ENCODE data around the gene ST6GALNAC5.
A peak's percentile ranks its signal among the peaks of the same experiment; 100 is the strongest.
"Not testable (repeated sequence)": the region's sequence is repeated elsewhere in the genome, so short reads cannot be mapped to it uniquely, and the experiment has no call there.

ST6GALNAC5 gene

DNA sequence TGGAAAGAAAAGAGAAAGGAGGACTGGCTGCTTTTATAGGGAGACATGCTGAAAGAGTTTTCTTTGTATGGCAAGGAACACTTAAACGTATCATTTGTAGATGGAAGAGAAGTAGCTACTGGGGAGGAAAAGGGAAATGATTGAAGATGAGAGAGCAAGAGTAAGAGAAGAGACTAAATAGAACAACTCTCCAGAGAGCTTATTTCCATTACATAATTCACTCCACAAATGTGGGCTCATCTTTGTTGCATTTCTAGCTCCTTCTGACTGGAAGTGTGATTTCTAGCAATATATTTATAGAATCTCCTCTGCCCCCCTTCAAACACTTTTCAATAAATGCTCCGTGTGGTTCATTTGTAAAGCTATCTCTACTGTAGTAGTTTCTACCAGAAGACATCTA lies 71.0 kb downstream of the ST6GALNAC5 start:
- DNase-seq (ENCODE audit: low read depth in 2 of 2) = no peak

DNA sequence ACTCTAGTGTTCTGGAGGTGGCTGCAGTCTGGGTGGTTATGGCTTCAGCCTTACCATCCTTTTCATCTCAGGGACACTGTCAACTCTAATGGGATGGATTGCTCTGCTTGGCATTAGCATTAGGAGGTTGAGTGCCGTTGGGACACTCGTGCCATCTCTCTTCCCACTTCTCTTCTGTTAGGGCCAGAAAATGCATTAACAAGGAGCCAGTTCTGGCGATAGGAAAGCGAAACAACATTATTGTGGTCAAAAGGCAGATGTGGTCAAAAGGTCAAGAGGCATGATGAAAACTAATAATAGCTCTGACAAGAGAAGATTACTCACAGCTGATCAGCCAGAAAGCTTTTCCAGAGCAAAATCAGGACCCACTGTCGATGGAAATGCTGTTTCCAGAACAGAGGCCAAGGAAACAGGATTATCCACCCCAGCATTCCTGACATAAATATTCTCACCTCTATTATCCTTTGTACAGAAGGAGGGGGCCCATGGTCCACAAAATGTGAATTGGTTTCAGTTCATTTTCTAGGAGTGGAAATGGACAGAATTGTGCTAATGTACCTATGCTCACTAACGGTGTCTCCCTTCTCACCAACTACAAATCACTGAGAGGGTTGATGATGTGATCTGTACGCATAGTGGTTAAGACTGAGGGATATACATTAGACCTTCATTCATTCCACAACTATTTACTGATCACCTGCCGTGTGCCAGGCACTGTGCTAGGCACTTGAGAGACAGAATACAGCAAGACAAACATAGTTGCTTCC lies 72.0 kb downstream of the ST6GALNAC5 start:
- peak in 1 of 2 experiments; percentile 26 for DNase-seq (ENCODE audit: low read depth in 2 of 2)

DNA sequence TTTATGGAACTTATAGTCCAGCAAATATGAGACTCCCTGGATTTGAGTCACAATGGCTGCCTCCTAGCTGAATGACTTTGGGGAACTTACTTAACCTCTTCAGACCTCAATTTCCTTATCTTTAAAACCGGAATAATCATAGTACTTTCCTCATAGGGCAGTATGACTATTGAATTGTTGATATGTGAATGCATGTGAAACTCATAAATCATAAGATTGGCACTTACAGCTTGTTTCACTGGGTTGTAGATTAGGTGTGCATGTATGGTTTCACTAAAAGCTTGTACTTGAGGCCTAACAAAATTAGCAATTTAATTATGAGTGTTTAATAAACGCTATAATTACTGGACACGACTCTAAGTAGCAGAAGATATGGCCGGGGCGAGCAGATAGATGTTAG lies 72.5 kb downstream of the ST6GALNAC5 start:
- no peak for DNase-seq (ENCODE audit: low read depth in 2 of 2)

DNA sequence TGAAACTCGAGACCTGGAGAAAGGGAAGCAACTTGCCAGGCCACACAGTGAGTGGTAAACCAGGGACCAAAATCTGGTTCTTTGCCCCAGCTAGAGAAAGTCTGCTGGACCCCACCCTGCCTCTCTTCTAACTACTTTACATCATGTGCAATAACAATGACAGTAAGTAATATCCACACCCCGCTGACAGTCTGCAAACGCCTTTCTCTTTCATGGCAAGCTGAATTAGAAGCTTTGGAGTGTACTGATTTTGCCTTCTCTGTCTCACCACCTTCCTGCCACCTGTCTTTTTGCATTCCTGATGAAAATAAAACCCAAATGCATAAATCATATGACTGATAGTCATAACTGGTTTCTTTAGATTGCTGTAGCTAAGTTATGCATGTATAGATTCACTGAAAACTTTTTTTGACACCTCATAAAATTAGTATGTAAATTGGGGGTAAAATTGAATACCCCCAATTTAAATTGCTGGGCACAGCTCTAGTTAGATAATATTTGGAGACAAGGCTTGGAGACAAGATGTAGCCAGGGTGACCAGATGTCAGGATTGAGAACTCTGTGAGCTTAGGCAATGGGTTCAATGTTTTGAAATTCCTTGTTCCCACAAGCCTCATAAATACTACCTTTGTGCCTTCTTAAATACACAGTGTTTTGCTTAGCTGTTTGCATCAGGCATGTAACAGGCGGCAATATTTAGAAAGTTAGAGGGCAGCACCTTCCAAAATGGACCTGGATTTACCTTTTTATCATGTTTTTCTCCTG lies 73.5 kb downstream of the ST6GALNAC5 start:
- DNase-seq (ENCODE audit: low read depth in 2 of 2) = no peak

DNA sequence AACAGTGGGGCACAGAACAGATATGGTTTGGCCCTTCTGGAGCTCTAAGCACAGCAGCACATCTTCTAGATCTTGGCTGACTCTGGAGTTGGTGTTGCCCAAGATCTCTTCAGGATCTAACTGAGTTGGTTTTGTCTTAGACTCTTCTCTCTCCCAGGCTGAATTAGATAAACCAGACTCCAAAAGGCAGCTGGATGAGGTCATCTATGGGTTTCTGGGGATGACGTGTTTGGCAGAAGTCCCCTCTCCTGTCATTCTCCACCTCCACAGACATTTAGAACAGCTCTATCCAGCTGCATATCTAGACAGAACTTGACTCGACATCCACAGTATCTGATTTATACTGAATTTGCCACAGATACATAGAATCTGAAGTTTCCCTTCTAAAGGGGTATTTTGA lies 75.3 kb downstream of the ST6GALNAC5 start:
- no peak for DNase-seq (ENCODE audit: low read depth in 2 of 2)

DNA sequence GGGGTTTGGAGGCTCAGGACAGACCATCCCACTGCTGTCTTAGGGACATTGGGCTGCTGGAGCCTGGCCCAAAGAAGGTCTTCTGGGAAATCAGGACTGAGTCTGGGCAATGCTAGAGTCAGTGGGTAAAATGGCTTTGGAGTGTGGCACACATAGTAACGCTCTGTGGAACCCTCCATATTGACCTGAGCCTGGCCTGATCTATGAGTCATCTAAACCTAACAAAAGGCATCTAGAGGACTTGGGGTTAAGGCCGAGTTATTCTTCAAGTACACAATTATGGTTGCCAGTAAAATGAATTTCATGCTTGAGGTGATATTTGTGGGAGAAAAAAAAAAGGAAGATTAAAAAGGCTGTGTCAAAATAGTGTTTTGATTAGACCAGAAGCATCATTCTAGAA lies 77.7 kb downstream of the ST6GALNAC5 start:
- DNase-seq (ENCODE audit: low read depth in 2 of 2) = no peak

DNA sequence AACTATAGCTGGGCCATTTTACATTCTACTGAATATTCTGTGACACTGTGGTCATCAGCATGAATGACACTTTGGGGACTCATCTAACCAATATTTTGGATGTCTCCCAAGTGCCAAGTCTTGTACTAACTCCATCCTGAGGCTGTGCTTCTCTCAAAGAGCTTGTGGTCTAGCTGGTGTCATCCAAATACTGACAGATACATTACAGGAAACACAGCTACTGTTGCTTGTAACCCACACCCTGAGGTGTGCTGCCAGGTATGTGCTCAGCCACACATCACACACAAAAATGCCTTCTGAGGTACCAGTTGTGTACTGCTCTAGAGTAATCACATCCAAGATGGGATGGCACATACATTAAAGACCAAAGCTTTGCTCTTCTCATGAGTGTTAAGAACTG lies 81.6 kb downstream of the ST6GALNAC5 start:
- no peak for DNase-seq (ENCODE audit: low read depth in 2 of 2)

DNA sequence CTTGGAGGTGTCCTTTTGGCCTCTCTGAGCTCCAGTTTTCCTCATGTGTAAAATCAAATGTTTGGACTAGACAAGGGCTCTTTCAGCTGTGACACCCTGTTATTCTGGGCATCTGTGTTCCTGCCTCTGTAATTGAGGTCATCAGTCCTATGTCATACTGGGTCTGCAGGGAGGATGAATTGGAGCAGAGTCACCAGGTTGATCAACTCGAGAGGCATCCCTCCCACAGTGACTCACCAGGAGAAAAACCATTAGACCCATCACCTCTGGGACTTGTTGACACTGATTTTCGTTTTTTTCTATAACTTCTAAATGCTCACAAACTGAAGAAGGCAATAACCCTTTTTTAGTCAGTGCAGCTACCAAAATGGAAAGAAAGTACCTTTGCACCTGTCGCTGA lies 82.2 kb downstream of the ST6GALNAC5 start:
- DNase-seq (ENCODE audit: low read depth in 2 of 2) = no peak

DNA sequence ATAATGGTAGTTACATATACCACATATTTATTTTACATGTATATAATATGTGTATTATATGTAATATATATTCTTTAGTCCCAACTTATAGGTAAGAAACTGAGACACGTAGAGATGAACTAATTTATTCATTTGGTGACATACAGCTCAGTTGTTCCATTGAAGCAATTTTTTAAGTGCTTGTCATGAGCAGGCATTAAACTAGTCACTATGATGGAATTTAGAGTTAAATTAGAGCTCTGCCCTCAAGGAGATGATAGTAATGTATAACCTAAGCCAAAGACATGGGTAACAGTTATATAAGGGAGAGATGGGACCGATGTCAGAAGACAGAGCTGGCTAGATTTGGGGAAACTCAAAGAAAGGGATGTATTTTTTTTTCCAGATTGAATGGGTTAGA lies 83.0 kb downstream of the ST6GALNAC5 start:
- DNase-seq (ENCODE audit: low read depth in 2 of 2) = no peak

DNA sequence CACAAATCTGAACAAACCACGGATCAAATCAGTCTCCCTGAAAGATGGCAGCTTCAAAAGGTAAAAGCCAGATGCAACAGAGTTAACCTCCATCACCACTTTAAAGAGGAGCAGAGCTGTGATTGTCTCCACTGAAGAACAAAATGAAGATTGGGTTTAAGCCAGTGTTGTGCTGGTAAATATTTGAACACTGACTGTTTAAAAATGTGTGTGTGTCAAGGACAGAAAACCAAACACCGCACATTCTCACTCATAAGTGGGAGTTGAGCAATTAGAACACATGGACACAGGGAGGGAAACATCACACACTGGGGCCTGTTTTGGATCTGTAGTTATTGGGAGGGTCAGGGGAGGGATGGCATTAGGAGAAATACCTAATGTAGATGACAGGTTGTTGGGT lies 83.9 kb downstream of the ST6GALNAC5 start:
- no peak for DNase-seq (ENCODE audit: low read depth in 2 of 2)

DNA sequence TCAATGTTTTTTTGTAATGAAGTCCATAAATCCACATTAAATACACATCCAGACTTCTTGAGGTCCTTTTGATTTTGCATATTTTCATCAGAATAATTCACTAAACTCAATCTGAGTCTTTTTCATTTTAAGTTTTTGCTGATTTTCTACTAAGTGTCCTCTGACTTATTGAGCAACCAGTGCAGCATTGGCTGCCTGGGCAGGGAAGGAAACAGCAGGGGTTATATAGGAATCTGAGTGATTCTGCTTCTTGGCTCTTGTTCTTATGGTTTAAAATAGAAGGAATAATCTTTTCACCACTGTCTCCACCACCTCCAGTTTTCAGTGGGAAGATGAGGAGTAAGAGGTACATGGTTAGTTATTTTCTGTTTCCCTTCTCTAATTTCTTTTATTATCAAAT lies 88.4 kb downstream of the ST6GALNAC5 start:
- DNase-seq (ENCODE audit: low read depth in 2 of 2) = no peak

DNA sequence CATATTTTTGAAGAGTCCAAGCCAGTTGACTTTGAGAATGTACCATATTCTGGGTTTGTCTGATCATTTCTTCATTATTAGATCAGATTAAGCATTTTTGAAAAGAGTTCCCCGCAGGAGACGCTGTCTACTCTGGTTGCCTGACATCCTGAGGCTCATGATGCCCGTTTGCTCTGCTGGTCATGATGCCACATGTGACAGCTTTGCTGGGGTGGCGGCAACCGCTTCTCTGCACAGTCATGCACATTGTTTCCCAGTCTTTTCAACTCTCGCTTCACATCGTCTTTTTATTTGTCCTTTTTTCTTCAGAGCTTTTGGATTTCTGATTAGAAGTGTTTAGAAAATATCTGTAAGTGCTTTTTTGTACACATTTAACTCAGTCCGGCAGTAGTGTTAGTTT lies 90.7 kb downstream of the ST6GALNAC5 start:
- no peak for DNase-seq (ENCODE audit: low read depth in 2 of 2)

DNA sequence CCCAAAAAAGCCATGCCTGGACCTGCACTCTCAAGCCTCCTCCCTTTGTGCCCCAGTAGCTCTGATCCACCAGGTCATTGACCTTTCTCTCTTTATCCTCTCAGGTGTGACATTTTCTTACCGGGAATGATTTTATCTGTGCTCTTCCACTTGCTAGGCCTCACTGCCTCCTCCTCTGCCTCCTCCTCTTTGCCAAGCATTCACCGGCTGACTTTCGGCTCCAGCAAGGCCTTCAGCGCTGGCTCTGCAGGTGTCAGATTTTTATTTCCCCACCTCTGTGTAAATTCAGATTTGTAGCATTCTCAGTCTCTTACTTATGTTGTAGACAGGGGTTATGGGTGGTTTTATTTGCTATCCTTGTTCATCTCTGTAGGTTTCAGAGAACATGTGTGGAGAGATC lies 91.5 kb downstream of the ST6GALNAC5 start:
- no peak for DNase-seq (ENCODE audit: low read depth in 2 of 2)

DNA sequence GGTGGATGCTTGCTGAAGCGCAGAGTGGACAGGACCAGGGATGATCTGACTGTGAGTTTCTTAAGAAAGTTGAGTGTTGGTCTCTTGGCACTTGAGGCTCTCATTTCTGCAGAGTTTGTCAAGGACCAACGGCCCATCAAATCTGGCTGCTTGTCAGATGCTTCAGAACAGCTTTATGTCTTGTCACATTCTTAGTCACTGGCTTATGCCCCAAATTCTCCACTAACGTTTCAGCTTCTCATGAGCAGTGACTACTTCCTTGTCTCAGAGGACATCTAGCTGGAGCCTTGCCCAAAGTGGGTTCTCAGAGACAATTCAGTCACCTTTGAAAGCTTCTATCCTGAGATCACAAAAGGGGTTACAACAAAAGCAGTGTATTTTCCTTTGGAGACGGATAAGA lies 92.3 kb downstream of the ST6GALNAC5 start:
- no peak for DNase-seq (ENCODE audit: low read depth in 2 of 2)

DNA sequence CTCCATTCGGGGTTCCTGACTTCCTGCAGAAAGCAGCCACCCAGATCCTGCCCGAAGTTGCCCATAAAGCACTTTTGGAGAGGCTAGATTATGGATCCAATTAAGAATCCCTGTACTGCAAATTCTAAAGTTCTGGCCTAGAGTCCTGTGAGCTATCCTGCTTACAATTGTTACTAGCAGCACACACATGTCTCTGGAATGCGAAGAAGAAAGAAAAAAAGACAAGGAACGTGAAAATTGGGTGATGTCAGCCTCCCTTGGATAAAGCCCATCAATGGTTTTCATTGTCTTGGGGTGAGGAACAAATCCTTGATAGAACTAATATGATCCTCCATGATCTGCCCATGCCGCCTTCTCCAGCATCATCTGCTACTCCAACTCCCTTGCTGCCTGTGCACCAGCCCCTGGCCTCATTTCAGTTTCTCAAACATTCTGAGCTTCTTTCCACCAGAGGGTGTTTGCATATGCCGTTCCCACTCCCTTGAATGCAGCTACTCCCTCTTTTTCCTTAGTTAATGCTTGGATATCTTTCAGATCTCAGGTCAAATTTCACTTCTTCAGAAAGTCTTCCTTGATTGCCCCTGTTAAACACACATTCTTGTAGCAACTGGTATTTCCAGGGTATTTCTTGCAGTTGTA lies 94.0 kb downstream of the ST6GALNAC5 start:
- peak; percentile 38 to 43 for DNase-seq (ENCODE audit: low read depth in 2 of 2)

DNA sequence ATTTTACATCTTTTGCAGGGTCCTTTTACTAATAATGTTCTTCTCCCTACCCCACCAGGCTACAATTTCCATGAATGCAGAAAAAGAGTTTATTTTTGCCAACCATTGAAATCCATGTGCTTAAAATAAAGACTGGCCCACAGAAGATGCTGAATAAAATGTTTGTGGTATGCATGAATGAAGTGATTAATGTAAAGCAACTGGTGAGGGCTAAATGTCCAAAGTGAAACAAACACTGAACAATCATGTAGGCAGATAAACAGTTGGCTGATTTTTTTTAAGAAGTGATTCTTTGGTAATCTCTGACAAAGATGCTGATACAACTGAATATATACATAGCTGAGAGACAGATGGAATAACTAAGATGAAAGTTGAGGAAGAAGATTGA lies 94.5 kb downstream of the ST6GALNAC5 start:
- DNase-seq (ENCODE audit: low read depth in 2 of 2) = no peak

DNA sequence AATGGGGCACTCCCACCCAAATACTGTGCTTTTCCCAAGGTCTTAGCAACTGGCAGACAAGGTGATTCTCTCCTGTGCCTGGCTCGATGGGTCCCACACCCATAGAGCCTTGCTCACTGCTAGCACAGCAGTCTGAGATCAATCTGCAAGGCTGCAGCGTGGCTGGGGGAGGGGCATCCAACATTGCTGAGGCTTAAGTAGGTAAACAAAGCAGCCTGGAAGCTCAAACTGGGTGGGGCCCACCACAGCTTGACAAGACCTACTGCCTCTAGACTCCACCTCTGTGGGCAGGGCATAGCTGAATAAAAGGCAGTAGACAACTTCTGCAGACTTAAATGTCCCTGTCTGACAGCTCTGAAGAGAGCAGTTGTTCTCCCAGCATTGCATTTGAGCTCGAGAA lies 114.0 kb downstream of the ST6GALNAC5 start:
- DNase-seq (ENCODE audit: low read depth in 2 of 2) = not testable (repeated sequence)

DNA sequence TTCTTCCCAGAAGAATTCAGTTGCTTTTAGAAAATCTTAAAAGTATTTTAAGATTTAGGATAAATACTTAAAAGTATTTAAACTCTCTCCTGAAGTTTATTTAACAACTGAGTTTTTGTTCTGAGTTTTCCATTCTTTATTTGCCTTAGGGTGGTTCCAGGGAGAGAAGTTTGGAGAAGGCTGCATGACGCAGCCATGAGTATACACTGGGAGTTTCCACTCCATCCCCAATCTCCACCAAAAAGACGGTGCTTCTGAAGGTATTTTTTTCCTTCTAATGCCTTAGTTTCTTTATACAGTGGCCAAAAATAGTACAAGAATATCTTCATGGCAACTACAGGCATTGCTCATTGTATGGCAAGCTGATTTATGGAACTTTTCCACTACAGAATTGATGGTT lies 122.7 kb downstream of the ST6GALNAC5 start:
- no peak for DNase-seq (ENCODE audit: low read depth in 2 of 2)

DNA sequence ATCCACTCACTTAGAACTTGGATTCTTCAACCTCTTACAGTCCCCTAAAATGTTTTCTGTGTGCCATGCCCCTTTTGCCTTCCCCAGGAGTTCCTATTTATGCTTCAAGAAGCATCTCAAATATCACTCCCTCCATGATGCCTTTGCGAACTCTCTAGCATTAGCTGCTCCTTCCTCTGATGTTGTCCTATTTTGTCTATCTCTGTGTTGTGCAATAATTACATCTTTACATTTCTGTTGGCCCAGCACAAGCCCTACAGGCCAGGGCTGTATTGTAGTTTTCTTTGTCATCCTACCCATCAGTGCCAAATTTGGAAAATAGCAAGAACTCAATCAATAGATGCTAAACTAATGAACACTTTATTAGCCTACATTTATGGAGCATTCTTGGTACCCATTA lies 125.8 kb downstream of the ST6GALNAC5 start:
- no peak for DNase-seq (ENCODE audit: low read depth in 2 of 2)

DNA sequence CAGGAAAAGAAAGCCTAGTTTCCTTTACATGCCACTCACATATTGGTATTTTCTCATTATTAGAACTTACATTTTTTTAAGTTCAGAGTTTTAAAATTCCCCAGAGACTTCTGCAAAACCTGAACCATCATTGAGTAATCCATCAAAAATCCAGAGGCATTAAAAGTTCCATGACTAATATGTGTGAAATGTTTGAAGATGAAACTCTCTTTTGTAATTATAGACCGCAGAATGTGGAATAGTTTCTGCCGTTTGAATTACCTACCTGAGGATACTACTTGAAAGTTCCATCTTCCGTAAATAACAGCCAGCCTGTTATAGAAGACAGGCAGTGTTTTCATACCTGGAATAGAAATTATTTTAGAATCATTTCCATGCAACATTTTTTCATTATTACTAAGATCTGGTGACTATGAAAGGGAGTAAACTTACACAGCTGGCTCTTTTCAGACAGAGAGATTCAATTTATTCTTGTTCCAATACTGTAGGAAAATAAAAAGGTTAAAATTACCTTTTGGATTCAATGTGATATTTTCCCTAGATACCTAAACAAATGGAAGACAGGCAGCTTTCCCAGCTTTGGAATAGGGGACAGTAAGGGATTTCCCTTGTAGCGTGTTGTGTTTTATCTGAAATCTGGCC lies 131.4 kb downstream of the ST6GALNAC5 start:
- peak; percentile 92 for DNase-seq (ENCODE audit: low read depth in 2 of 2)

DNA sequence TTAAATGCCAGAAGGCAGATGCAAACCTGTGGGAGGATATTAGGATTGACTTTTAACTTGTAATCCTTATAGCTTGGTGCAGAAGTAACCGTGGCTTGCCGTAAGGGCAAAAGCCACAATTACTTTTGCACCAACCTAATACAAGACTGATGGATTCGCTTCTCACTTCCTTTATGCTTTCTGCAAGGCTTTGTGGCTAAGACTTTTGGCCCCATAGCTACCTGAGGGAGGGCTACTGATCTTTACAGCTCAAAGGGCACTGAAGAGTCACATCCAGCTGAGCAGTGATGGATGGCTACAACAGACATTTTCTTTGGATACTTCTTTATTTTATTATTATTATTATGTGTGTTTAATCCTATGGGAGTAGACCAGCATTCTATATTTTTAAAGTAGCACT lies 140.4 kb downstream of the ST6GALNAC5 start:
- no peak for DNase-seq (ENCODE audit: low read depth in 2 of 2)

DNA sequence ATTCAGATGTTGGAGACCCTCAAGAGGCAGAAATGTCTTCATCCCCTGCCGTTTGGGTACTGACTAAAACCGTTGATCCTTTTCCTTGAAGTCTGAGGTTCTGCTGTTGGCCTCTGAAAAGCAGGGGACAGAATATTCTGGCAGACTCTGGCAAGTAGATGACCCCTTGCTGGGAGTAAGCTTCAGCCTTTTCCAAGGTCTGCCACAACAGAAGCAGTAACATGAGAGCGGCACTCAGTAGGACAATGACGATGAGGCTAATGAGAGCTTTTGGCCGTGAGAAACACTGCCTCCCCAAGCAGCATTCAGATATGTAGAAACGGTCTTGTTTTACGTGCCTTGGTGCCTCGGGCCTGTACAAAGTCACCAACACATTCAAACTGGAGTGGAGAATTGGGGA lies 143.7 kb downstream of the ST6GALNAC5 start:
- no peak for DNase-seq (ENCODE audit: low read depth in 2 of 2)
